HT1080 (cell line): Measurements from ENCODE around the gene ADAMTSL3. TPM values are rescaled to one million over a fixed set of nuclear protein-coding genes. Genes with fewer than 3 reads are reported as not detected.
A peak's percentile ranks its signal among the peaks of the same experiment; 100 is the strongest.
"Not testable (repeated sequence)": the region's sequence is repeated elsewhere in the genome, so short reads cannot be mapped to it uniquely, and the experiment has no call there.

Experiments used
- DNase-seq: peaks from one replicate; pipeline ENCODE4 v3.0.0-alpha.2; 2015; ENCODE audit warnings: low read depth
- total RNA-seq: library from RNA; depleted of rRNA; stranded (reverse); fragments of >200 nt; shearing (Covaris generic); gene quantifications from 2 replicates; pipeline ENCODE4 v1.2.3, GENCODE V29; 2014

Gene ADAMTSL3
- total RNA-seq, 1 experiment from 2014 or later: not detected

DNA sequence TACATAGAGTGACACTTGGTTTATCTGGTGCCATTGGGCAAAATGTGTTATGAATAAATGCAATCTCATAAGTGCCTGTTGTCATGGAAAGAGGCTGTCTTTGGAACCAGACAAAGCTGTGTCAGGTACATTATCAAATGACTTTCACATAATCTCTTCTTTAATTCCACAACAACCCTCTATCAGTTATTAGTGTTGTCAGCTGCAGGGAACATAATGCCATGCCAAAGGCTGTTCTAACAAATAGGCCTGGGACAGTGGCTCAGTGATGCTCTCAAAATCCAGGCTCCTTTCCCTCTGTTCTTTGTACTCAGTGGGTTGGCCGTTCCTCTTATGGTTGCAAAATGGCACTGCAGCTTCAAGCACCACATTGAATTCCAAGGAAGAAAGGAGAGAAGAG lies 91.8 kb downstream of the ADAMTSL3 start:
- DNase-seq: no peak

DNA sequence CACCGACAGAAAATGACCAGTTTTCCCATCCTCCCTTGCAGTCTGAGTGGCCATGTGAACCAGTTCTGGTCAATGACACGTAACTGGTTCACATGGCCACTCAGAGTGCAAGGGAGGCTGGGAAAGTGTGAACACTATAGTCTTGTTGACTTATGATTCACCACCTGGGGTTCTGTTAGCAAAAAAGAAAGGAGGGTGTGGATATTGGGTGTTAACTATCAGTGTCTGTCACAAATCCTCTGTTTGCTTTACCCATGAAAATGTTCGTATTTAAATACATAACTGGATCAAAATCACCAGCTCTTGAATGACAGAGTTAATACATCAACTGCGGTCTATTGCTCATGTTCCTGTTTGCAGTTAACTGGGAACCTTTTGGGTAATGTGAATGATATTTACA lies 92.3 kb downstream of the ADAMTSL3 start:
- peak; percentile 50 for DNase-seq

DNA sequence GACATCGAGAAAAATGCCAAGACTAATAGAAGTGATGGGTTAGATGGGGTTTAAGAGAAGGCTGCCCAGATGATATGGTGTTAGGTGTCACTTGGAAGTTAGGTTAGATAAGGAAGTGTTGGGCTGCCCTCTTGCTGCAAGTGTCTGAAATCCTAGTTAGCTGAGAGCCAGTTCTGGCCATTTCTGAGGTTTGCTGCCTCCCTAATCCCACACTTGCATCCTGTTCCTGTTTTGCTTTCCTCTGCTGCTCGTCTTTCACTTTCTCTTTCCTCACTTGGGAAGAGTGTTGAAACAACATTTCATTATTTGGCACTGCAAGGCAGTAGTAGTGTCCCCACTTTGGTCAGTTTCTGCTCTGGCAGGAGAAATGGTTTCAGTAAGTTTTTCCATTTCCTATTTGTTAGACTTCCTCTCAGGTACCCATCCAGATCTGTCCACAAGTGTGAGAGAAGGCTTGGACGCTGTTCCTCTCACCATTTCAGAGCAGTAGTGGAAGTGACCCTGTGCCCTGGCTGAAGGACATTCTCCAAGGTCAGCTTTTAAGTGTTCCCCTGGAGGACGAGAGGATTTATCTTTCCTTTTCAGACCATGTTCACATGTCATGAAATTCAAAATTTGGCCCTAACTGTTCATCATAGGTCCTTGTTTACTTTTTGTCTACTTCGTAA lies 93.3 kb downstream of the ADAMTSL3 start:
- DNase-seq: peak; percentile 79

DNA sequence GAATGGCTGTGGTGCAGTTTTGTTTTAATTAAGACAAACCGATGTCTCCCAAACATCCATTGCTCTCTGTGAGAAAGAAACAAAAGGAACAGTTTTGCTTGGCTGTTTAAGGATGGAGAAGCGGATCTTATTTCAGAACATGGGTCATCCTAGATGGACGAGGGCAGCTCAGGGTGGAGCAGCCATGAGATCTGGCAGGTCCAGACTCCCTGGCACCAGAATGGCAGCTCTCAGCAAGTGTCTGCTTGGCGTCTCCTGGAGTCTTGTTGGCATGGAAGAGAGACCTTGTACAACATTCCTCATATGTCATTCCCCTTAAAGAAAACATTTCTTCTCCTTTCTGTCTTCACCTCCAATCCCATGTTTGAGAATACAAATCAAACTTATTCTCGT lies 93.8 kb downstream of the ADAMTSL3 start:
- no peak for DNase-seq

DNA sequence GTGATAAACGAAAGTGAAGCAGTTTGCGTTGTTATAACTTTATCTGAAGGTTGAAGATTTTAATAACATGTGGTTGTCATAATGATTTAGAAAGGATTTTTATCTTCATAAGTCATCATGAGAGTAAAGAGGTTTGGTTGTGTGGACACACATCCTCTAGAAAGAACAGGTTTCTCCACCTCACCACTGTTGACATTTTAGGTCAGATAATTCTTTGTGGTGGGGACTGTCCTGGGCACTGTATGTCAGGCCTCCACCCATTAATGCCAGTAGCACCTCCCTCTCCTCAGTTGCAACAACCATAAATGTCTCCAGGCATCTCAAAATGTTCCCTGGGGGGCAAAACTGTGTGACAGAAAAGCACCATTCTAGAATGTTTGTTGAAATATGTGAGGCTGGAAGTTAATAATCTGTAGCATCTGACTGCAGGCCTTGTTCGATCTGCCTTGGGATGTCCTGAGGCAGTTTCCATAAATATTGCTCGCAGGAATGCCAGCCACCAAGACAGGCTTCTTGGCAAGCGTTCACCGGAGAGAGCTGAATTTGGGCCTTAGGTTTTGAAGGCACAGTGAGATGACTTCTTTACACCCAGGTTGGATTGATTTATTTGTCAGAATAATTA lies 100.1 kb downstream of the ADAMTSL3 start:
- no peak for DNase-seq

DNA sequence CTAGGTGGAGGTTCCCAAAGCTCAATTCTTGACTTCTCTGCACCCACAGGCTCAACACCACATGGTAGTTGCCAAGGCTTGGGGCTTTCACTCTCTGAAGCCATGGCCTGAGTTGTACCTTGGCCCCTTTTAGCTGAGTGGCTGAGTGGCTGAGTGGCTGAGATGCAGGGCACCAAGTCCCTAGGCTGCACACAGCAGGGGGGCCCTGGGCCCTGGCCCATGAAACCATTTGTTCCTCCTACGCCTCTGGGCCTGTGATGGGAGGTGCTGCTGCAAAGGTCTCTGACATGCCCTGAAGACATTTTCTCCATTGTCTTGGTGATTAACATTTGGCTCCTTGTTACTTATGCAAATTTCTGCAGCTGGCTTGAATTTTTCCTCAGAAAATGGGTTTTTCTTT lies 103.4 kb downstream of the ADAMTSL3 start:
- not testable (repeated sequence) for DNase-seq

DNA sequence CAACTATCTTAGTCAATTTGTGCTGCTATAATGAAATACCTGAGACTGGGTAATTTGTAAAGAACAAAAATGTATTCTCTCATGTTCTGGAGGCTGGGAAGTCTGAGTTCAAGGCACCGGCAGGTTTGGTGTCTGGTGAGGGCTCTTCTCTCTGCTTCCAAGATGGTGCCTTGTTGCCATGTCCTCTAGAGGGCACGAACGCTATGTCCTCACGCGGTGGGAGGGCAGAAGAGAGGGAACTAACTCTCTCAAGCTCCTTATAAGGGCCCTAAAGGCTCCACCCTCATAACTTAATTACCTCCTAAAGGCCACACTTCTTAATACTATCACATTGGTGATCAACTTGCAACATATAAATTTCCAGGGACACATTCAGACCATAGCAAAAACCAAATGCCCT lies 108.4 kb downstream of the ADAMTSL3 start:
- DNase-seq: no peak

DNA sequence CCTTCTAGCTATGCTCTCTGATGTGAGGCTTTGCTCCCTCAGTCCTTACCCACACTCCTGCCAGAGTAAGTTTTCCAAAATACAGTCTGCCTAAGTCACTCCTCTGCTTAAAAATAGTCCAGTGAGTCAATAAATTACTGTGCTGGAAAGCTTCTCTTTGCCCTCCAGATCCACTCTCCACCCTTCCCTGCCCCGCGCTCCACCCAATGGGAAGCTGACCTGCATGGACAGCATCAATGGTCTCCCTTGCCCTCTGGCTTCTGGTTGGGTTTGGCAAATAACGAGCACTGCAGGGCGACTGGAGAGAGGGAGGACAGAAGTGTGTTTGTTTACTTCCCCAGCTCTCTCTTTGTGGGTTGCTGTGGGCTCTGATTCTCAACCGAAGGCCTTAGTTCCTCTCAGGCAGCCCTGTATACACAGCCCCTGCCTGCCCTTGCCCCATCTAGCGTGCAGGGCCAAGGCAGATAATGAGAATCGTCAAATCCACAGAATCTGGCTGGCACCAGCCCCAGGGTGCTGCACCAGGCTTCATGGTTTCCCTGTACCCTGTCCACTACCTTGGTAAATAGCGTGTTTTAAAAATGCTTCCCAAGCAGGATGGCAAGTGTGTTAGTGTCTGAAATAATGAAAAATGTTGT lies 110.4 kb downstream of the ADAMTSL3 start:
- DNase-seq: no peak

DNA sequence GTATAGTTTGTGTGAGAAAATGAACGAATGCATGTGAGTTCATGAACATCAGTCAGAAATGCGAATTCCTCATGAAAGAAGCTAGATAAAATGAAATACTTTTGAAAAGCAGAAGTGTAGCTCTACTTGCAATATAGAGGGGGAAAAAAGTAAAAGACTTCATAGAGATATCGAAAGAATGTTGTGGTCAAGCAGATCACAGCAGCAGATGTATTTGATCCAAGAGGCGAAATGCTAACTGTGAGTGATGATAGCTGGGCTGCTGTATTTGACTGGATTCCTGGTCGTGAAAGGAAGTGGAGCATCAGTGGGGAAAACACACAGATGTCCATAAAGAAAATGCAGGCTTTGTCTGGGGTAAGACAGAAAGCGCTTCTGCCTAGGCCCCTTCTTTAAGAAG lies 112.4 kb downstream of the ADAMTSL3 start:
- DNase-seq: no peak

DNA sequence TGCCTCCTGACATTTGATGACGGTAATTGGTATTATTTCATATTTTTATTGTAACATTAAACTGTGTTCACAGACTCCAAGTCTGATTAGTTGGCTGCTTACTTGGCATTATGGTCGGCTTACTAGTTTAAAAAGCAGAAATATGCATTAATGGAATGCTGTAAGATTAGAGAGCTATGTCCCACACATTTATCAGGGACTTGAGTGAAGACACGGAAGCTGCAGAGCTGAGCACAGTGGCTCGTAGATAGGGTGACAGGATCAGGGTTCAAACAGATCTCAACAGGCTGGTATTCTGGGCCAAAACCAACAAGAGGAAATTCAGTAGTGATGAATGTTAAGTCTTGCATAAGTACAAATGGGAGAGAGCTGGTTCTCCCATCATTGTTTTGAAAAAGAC lies 113.8 kb downstream of the ADAMTSL3 start:
- no peak for DNase-seq

DNA sequence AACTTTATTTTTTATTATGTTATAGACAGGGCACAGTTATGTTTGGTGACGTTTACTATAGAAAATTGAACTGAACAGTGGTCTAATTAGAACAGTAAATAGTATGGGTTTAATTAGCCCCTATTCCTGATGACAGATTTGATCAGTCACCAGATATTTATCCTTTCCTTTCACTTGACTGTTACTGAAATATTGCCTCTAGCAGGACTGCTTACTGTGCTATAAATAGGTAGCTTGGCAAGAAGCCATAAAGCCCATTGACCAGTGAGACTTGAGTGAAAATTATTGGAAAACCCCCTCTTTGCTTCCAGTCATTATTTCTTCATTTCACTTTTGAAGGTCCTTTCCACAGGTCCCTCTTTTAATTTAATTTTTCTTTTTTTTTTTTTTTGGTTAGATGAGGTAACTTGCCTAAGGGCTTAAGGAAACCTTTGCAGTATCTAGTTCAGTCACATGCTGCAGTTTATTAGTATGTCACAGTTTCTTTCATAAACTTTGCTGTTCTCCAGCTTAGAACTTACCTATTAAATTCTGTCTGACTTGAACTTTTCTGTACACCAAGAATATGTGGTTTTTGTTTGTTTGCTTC lies 115.6 kb downstream of the ADAMTSL3 start:
- no peak for DNase-seq

DNA sequence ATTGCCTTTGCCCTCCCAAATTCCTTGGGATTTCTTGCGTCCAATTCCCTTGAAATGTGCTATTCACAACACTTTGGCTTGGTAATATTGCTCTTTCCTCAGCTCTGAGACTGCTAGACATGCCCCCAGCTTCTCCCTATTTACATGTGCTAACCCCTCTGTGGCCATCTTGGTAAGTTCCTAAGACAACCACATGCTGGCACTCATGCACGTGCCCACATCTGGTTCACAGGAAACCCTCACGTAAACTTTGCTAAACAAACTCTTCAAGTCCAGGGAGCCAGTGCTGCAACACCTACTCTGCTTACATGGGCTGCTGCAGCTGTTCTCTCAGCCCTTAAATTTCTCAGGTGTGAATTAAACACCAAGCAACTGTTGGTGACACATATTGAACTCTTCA lies 121.8 kb downstream of the ADAMTSL3 start:
- DNase-seq: no peak

DNA sequence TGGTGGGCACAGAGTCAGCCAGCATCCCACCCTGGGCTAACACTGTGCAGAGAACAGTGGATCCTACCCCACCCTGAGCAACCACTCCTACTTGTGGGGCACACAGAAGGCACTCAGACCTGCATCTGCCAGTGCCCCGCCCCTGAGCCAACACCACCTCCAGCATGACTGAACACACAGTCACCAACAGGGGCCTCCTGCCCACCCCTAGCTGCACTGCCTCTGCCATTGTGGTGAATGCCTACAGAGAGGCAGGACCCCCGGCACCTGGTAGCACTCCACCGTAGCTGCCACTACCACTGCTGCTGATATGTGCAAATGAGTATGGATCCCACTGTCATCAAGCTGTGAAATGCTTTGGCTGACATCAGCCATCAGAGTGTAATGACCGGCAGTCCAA lies 123.1 kb downstream of the ADAMTSL3 start:
- no peak for DNase-seq

DNA sequence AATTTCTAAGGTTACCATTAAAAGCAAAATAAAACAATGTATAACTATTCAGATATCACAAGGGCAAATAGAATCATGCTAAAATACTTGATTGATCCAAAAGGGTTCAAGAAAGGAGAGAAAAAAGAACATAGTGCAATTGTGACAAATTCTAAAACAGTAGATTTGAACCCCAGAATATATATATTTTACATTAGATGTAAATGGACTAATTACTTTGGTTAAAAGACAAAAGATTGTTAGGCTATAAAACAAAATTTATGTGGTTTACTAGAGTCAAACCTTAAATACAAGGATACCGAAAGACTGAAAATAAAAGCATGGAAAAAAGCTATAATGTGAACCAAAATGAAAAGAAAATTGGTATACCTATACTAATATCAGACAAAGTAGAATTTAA lies 129.3 kb downstream of the ADAMTSL3 start:
- no peak for DNase-seq

DNA sequence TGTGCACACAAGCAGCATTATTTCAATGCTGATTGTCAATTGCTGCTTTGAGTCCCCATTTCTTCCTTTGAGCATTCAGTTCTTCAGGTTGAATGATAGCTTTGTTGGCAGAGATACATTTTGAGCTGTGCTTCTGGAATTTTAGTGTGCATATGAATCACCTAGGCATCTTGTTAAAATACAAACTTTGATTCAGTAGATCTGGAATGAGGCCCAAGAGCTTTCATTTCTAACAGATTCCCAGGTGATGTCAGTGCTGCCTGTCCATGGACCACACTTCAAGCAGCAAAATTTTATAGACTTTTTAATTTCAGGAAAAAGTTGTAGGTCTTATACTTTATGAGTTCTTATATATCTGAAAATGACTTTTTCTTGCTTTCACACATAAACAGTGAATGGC lies 131.1 kb downstream of the ADAMTSL3 start:
- peak; percentile 89 for DNase-seq

DNA sequence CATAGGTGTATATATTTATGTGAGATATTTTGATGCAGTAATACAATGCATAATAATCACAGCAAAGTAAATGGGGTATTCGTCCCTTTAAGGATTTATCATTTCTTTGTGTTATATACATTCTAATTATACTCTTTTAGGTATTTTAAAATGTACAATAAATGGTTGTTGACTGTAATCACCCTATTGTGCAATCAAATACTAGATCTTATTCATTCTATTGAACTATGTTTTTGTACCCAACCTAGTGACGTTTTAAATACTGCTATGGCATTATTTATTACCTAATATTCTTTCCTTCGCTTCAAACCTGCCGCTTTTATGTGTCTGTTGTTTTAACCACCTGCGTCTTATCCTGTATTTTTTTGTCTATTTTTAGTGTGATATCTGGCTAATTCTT lies 132.4 kb downstream of the ADAMTSL3 start:
- no peak for DNase-seq

DNA sequence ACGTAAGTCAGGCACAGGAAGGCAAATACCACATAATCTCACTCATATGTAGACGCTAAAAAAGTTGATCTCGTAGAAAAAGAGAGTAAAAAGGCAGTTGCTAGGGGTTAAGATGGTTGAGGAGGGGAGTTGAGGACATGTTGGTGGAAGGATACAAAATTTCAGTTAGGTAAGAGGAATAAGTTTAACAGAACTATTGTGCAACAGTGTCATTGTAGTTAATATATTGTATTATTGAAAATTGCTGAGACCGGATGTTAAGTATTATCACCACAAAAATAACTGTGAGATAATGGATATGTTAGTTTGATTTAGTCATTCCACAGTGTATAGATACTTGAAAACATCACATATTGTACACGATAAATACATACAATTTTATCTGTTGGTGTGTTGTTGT lies 139.1 kb downstream of the ADAMTSL3 start:
- no peak for DNase-seq

DNA sequence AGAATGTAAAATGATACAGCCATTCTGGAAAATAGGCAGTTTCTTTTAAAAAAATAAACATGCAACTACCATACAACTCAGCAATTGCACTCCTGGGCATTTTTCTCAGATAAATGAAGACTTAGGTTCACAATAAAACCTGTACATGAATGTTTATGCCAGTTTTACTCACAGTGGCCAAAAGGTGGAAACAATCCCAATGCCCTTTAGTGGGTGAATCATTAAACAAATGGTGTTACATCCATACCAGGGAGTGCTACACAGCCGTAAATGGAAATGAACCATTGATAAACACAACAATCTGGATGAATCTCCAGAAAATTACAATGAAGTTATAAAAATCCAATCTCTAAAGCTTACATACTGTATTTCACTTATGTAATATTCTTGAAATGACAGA lies 140.3 kb downstream of the ADAMTSL3 start:
- no peak for DNase-seq

DNA sequence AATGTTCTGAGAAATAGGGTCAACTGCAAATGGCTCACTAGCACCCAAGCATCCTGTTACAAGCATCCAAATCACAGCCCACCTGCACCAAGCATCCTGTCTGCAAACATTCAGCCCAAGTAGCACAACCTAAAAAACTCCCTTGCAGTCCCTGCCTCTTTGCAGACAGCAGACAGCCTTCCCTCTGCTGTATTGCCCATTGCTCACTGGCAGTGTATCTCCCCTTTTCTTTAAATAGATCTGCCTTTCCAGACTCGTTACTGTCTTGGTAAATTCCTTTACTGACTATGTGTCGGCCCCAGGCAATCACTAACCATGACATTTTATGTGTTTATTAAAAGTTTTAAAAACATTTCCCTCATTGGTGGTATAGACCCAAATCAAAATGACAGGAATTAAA lies 155.4 kb downstream of the ADAMTSL3 start:
- DNase-seq: no peak

DNA sequence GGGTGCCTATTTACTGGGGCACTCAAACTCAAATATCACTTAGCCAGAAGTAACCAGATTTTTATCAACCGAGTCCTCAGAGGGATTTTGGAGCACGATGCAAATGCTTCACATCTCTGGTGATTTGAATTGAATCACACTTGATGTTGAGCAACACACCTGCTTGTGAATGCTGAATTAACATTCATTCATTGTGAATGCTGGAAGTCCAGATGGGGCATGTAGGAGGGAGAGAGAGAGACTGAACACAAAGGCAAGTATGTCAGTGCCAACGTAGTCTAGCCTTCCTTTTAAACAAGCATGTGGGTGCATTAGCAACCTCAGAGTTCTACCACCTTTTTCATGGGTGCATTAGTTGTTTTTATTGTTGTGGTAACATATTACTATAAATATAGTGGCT lies 156.2 kb downstream of the ADAMTSL3 start:
- no peak for DNase-seq

DNA sequence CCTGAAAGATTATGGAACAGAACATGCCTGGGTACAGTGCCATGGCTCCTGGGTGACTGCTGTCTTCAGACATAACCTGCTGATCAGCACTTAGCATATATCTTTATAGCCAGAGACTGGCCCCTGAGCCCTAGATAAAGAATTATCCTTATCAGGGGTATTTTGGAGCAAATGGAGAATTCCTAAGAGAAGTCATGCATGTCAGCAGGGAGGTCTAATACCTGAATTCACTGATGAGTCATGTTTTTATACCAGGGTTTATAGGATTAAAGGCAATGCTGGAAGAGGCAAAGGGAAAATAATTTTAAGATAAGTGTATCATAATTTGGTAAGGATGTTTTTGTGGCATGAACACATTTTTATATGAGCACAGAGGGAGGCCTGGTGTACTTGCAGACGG lies 159.8 kb downstream of the ADAMTSL3 start:
- no peak for DNase-seq

DNA sequence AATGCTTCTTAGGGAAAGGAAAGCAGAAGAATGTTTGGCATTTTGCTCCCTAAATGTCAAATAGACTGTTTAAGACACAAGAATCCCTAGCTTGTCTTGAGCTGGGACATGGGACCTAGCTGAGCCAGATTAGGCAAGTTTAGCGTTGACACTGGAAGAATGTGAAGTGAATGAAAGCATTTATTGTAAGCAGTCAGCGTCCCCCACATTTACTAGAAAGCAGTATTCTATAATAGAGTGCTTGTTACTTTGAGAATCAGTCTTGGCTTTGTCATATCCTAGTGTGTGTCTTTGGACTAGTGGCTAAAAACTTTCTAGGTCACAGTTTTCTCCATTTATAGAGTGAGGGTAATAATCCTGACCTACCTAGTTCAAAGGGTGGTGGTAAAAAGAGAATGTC lies 161.6 kb downstream of the ADAMTSL3 start:
- no peak for DNase-seq
